ENCODE measurements around the gene DNAH12. TPM values are rescaled to one million over a fixed set of nuclear protein-coding genes. Genes with fewer than 3 reads are reported as not detected.

Gene DNAH12
- total and polyA plus RNA-seq, 10 of the 15 experiments (the other 5 are each of a cell fraction or from before 2014, with no cell fraction given): under 0.01 to 0.35 (median 0.08) TPM

GRCh38 chr3:57397175-57398026, 146.7 kb downstream of the DNAH12 start:
- no TSS peak for BruUV-seq (replicated peaks)
- ChIA-PET SMC1A (ENCODE audit: uncharacterized antibody, unreplicated experiment) (interaction anchor here (0.6 to 3.7 kb wide), 50 partner anchors 10 to 1608 kb away, joined by 3 to 44 read pairs (median 3); partner anchors contain the start of genes DENND6A and PDE12), RAD21 (ENCODE audit: unreplicated experiment) (interaction anchor here (0.6 to 3.3 kb wide), 34 partner anchors 8 to 515 kb away, joined by 3 to 35 read pairs (median 4); partner anchors contain the start of genes PDE12 and SLMAP), POLR2A (no interaction called here), CTCF (interaction anchor here (0.7 to 4.2 kb wide), 58 partner anchors 10 to 770 kb away, joined by 3 to 63 read pairs (median 4); partner anchors contain the start of gene ARF4)
- H3K4me2 ChIP-seq (ENCODE audit: control insufficient read depth, insufficient read depth): peak overlapping the region; percentile 45
- FAIRE-seq: no peak
- no peaks in the 10 kb centered on the region for H3K79me2 ChIP-seq (ENCODE audit: control insufficient read depth, insufficient read depth, low read length)
- 0% methylated on average over 3 of the region's 3 CpGs for WGBS (ENCODE audit: insufficient coverage, insufficient replicate concordance, low lambda C conversion rate, missing lambda C conversion rate)
- intact Hi-C loops (cut with micrococcal nuclease; ENCODE audit: unreplicated experiment): loop anchor here (1.0 to 10.0 kb wide), 4 partner anchors 223 to 514 kb away; partner anchors contain the start of gene SLMAP
- no peak overlapping the region for H3K4me3 ChIP-seq
- H4K20me1 ChIP-seq (ENCODE audit: control insufficient read depth, insufficient read depth): no peaks in the 10 kb centered on the region
- no peaks in the 10 kb centered on the region for H3K4me1 ChIP-seq (ENCODE audit: control insufficient read depth, insufficient read depth, low read length)
- no peaks in the 10 kb centered on the region for H3K27me3 ChIP-seq (replicated peaks in 1 of 2; ENCODE audit: control insufficient read depth in 2 of 2, insufficient read depth in 2 of 2, low read length in 1 of 2)
- no peak overlapping the region for H3K9ac ChIP-seq (ENCODE audit: control insufficient read depth, insufficient read depth, low read length)
- DNase-seq (ENCODE audit: low read depth, low spot score): peak; percentile 39
- peak; percentile 100 for ATAC-seq
- no peaks in the 10 kb centered on the region for H3K36me3 ChIP-seq (ENCODE audit: control insufficient read depth in 2 of 2, insufficient read depth in 2 of 2, low read length in 1 of 2)
- H3K9me3 ChIP-seq (replicated peaks; ENCODE audit: control insufficient read depth, insufficient read depth, low read length): no peaks in the 10 kb centered on the region; the same call in 2 of the 3 replicates
- no peak overlapping the region for H3K27ac ChIP-seq (ENCODE audit: control insufficient read depth, insufficient read depth)
- H2AFZ ChIP-seq (ENCODE audit: control insufficient read depth, low read depth, low read length): peak overlapping the region; percentile 76
- in situ Hi-C loops (cut with MboI): no loop called here
- TF ChIP-seq RFX5 (IDR thresholded peaks at IDR 0.05; ENCODE audit: low read depth, low read length): no peak
- TF ChIP-seq POU2F2 (IDR thresholded peaks at IDR 0.05; ENCODE audit: borderline replicate concordance, low read depth, low read length): no peak
- no peak for TF ChIP-seq CHD1 (IDR thresholded peaks at IDR 0.05; ENCODE audit: low read depth, low read length)
- peak; percentile 45; the same call in 1 of the 2 replicates for TF ChIP-seq SMARCA5 (IDR thresholded peaks at IDR 0.05)
- no peak for TF ChIP-seq SUPT20H (IDR thresholded peaks at IDR 0.05; ENCODE audit: borderline replicate concordance, control insufficient read depth, low read depth, low read length)
- TF ChIP-seq YBX1 (IDR thresholded peaks at IDR 0.05): no peak
- TF ChIP-seq, protein P1, sequence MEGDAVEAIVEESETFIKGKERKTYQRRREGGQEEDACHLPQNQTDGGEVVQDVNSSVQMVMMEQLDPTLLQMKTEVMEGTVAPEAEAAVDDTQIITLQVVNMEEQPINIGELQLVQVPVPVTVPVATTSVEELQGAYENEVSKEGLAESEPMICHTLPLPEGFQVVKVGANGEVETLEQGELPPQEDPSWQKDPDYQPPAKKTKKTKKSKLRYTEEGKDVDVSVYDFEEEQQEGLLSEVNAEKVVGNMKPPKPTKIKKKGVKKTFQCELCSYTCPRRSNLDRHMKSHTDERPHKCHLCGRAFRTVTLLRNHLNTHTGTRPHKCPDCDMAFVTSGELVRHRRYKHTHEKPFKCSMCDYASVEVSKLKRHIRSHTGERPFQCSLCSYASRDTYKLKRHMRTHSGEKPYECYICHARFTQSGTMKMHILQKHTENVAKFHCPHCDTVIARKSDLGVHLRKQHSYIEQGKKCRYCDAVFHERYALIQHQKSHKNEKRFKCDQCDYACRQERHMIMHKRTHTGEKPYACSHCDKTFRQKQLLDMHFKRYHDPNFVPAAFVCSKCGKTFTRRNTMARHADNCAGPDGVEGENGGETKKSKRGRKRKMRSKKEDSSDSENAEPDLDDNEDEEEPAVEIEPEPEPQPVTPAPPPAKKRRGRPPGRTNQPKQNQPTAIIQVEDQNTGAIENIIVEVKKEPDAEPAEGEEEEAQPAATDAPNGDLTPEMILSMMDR (IDR thresholded peaks at IDR 0.05 in 2 of 3, conservative IDR thresholded peaks at IDR 0.05 in 1 of 3; ENCODE audit: control insufficient read depth in 2 of 3, extremely low read depth in 1 of 3, insufficient read depth in 1 of 3, low read depth in 3 of 3, low read length in 3 of 3): peak; percentile 87 to 97 (median 97)
- TF ChIP-seq NRF1 (conservative IDR thresholded peaks at IDR 0.05; ENCODE audit: low read depth, low read length): no peak
- TF ChIP-seq GABPA (IDR thresholded peaks at IDR 0.05; ENCODE audit: low read depth): no peak
- TF ChIP-seq ZNF384 (IDR thresholded peaks at IDR 0.05; ENCODE audit: borderline replicate concordance, low read depth, low read length): no peak
- no peak for TF ChIP-seq ZNF207 (IDR thresholded peaks at IDR 0.05; ENCODE audit: borderline replicate concordance)
- no peak for TF ChIP-seq HCFC1 (IDR thresholded peaks at IDR 0.05; ENCODE audit: low read length)
- no peak for TF ChIP-seq SREBF2 (IDR thresholded peaks at IDR 0.05; ENCODE audit: low read length)
- TF ChIP-seq FOXK2 (IDR thresholded peaks at IDR 0.05): no peak
- no peak for TF ChIP-seq NBN (IDR thresholded peaks at IDR 0.05)
- TF ChIP-seq CEBPB (IDR thresholded peaks at IDR 0.05; ENCODE audit: borderline replicate concordance in 1 of 2, low read depth in 2 of 2, low read length in 2 of 2): no peak
- no peak for TF ChIP-seq SPI1 (IDR thresholded peaks at IDR 0.05; ENCODE audit: borderline replicate concordance, insufficient read depth, low read depth, low read length)
- TF ChIP-seq EGR1 (IDR thresholded peaks at IDR 0.05; ENCODE audit: borderline replicate concordance in 1 of 2, low read depth in 2 of 2, low read length in 2 of 2): no peak
- TF ChIP-seq MEF2B (IDR thresholded peaks at IDR 0.05; ENCODE audit: partially characterized antibody, poor library complexity, severe bottlenecking): no peak
- TF ChIP-seq, protein P2, sequence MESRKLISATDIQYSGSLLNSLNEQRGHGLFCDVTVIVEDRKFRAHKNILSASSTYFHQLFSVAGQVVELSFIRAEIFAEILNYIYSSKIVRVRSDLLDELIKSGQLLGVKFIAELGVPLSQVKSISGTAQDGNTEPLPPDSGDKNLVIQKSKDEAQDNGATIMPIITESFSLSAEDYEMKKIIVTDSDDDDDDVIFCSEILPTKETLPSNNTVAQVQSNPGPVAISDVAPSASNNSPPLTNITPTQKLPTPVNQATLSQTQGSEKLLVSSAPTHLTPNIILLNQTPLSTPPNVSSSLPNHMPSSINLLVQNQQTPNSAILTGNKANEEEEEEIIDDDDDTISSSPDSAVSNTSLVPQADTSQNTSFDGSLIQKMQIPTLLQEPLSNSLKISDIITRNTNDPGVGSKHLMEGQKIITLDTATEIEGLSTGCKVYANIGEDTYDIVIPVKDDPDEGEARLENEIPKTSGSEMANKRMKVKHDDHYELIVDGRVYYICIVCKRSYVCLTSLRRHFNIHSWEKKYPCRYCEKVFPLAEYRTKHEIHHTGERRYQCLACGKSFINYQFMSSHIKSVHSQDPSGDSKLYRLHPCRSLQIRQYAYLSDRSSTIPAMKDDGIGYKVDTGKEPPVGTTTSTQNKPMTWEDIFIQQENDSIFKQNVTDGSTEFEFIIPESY (IDR thresholded peaks at IDR 0.05): no peak
- TF ChIP-seq ZBED1 (IDR thresholded peaks at IDR 0.05; ENCODE audit: borderline replicate concordance): no peak
